EH (cell line): ENCODE measurements around the gene ZNF487.
"Not testable (repeated sequence)": the region's sequence is repeated elsewhere in the genome, so short reads cannot be mapped to it uniquely, and the experiment has no call there.

ENCODE experiments used
- DNase-seq: peaks from one replicate; pipeline ENCODE4 v3.0.0-alpha.2; 2015; ENCODE audit warnings: low read depth

The ZNF487 gene

GRCh38 chr10:43437141-43437870, 395 bp downstream of the ZNF487 start:
- peak; percentile 7 for DNase-seq

- DNase-seq: no peak
Observed at GRCh38 chr10:43440463-43441134, 3.7 kb downstream of the ZNF487 start.

GRCh38 chr10:43444323-43444722, 7.4 kb downstream of the ZNF487 start:
- DNase-seq: no peak

- no peak for DNase-seq
Observed at GRCh38 chr10:43444897-43445466, 8.1 kb downstream of the ZNF487 start.

GRCh38 chr10:43446219-43447017, 9.5 kb downstream of the ZNF487 start:
- not testable (repeated sequence) for DNase-seq

GRCh38 chr10:43448742-43449141, 11.8 kb downstream of the ZNF487 start:
- DNase-seq: no peak

GRCh38 chr10:43452356-43452914, 15.5 kb downstream of the ZNF487 start:
- DNase-seq: peak; percentile 1

- no peak for DNase-seq
Observed at GRCh38 chr10:43453266-43453831, 16.4 kb downstream of the ZNF487 start.

- not testable (repeated sequence) for DNase-seq
Observed at GRCh38 chr10:43454025-43454424, 17.1 kb downstream of the ZNF487 start.

- DNase-seq: not testable (repeated sequence)
Observed at GRCh38 chr10:43456561-43456960, 19.6 kb downstream of the ZNF487 start.

- DNase-seq: no peak
Observed at GRCh38 chr10:43458227-43458626, 21.3 kb downstream of the ZNF487 start.

GRCh38 chr10:43461950-43462349, 25.0 kb downstream of the ZNF487 start:
- peak; percentile 76 for DNase-seq

- DNase-seq: not testable (repeated sequence)
Observed at GRCh38 chr10:43465086-43465735, 28.3 kb downstream of the ZNF487 start.

GRCh38 chr10:43465736-43466120, 28.8 kb downstream of the ZNF487 start:
- DNase-seq: not testable (repeated sequence)

- no peak for DNase-seq
Observed at GRCh38 chr10:43471146-43471545, 34.2 kb downstream of the ZNF487 start.

- no peak for DNase-seq
Observed at GRCh38 chr10:43471935-43472720, 35.2 kb downstream of the ZNF487 start.

GRCh38 chr10:43479275-43479674, 42.4 kb downstream of the ZNF487 start:
- DNase-seq: peak; percentile 71

- no peak for DNase-seq
Observed at GRCh38 chr10:43482319-43483078, 45.6 kb downstream of the ZNF487 start.

- no peak for DNase-seq
Observed at GRCh38 chr10:43491855-43492254, 54.9 kb downstream of the ZNF487 start.

- DNase-seq: no peak
Observed at GRCh38 chr10:43502931-43503330, 66.0 kb downstream of the ZNF487 start.
